GM21619 (cell line): ENCODE data around the gene DSCAM.

Experiments
- ATAC-seq: cut with Tn5 transposase; IDR thresholded peaks from one replicate; pipeline ENCODE4 v1.9.1; 2021; ENCODE audit not compliant: unreplicated experiment

The DSCAM gene

GRCh38 chr21:40620386-40621145 is 226.4 kb downstream of the DSCAM start:
- ATAC-seq, result no peak

- ATAC-seq, result no peak
These were observed 228.6 kb downstream of the DSCAM start for GRCh38 chr21:40618191-40618973.

GRCh38 chr21:40616377-40616704 is 230.6 kb downstream of the DSCAM start:
- no peak for ATAC-seq

GRCh38 chr21:40615505-40616376 is 231.2 kb downstream of the DSCAM start:
- no peak for ATAC-seq

- no peak for ATAC-seq
These were observed 233.4 kb downstream of the DSCAM start for GRCh38 chr21:40613546-40614030.

- no peak for ATAC-seq
These were observed 236.6 kb downstream of the DSCAM start for GRCh38 chr21:40610345-40610744.

GRCh38 chr21:40606341-40606740 is 240.6 kb downstream of the DSCAM start:
- no peak for ATAC-seq

- ATAC-seq, result no peak
These were observed 241.9 kb downstream of the DSCAM start for GRCh38 chr21:40605094-40605493.

GRCh38 chr21:40603774-40604173 is 243.2 kb downstream of the DSCAM start:
- no peak for ATAC-seq

- no peak for ATAC-seq
These were observed 244.9 kb downstream of the DSCAM start for GRCh38 chr21:40602080-40602479.

- ATAC-seq, result no peak
These were observed 251.2 kb downstream of the DSCAM start for GRCh38 chr21:40595806-40596205.

GRCh38 chr21:40587736-40588346 is 259.1 kb downstream of the DSCAM start:
- ATAC-seq, result no peak

- no peak for ATAC-seq
These were observed 260.4 kb downstream of the DSCAM start for GRCh38 chr21:40586575-40586974.

- no peak for ATAC-seq
These were observed 269.5 kb downstream of the DSCAM start for GRCh38 chr21:40577285-40578043.

- ATAC-seq, result no peak
These were observed 271.0 kb downstream of the DSCAM start for GRCh38 chr21:40575976-40576375.

GRCh38 chr21:40569357-40569756 is 277.6 kb downstream of the DSCAM start:
- no peak for ATAC-seq

GRCh38 chr21:40568807-40569206 is 278.2 kb downstream of the DSCAM start:
- ATAC-seq, result no peak

GRCh38 chr21:40567501-40567900 is 279.5 kb downstream of the DSCAM start:
- ATAC-seq, result no peak

GRCh38 chr21:40566486-40566885 is 280.5 kb downstream of the DSCAM start:
- ATAC-seq, result no peak

GRCh38 chr21:40564318-40564717 is 282.6 kb downstream of the DSCAM start:
- no peak for ATAC-seq
